Activated CD8-positive, alpha-beta memory T cell treated with anti-CD3 and anti-CD28 coated beads for 48 hours (primary cell): ENCODE measurements around the gene KRT17.
"Not testable (repeated sequence)": the region's sequence is repeated elsewhere in the genome, so short reads cannot be mapped to it uniquely, and the experiment has no call there.

Experiments
- DNase-seq, 3 experiments: peaks; one replicate each; pipeline ENCODE4 v3.0.0-alpha.2; 2020; ENCODE audit warnings: low read depth in 2 of 3, low spot score in 2 of 3

The KRT17 gene

GRCh38 chr17:41635121-41636097, 11.0 kb upstream of the KRT17 start:
- DNase-seq: no peak

DNA sequence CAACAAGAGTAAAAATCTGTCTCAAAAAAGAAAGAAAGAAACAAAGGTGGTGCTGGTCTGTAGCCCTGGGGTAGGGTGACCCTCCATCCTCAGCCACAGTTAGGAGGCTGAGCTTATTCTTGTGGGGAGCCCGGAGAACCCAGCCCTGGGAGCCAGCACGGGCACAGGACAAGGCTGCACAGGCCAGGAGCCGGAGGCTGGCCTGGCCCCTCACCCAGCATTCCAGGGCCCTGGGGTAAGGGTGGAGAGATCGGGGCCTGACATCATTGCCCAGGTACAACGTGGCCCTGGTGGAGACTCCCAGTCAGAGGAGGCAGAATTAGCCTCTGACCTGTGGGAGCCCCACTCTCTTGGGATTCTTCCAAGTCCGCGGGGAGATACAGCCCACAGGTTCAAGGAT, 10.3 kb upstream of the KRT17 start:
- no peak for DNase-seq

GRCh38 chr17:41633556-41634199, 9.3 kb upstream of the KRT17 start:
- DNase-seq: no peak

- DNase-seq: no peak
Observed at GRCh38 chr17:41632482-41633105, 8.2 kb upstream of the KRT17 start.

DNA sequence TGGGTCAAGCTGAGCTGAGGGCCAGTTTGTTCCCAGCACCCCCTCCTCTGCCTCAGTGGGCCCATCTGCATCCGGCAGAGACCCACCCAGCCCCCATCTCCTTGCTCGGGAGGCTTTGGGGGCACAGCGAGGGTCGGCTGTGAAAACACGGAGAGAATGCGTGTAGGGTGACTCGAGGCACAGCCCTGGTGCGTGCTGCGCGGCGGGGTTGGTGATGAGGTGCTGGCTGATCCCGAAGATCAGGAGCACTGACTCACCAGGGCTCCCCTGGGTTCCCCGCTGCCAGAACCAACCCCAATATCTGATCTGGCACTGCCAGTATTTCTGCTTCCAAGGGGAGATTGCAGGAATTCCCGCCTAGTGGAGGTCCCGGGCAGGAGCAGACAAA, 7.5 kb upstream of the KRT17 start:
- no peak for DNase-seq

- DNase-seq: no peak
Observed at GRCh38 chr17:41631025-41631897, 6.9 kb upstream of the KRT17 start.

GRCh38 chr17:41629826-41630670, 5.7 kb upstream of the KRT17 start:
- no peak for DNase-seq

GRCh38 chr17:41629316-41629715, 4.9 kb upstream of the KRT17 start:
- no peak for DNase-seq

DNA sequence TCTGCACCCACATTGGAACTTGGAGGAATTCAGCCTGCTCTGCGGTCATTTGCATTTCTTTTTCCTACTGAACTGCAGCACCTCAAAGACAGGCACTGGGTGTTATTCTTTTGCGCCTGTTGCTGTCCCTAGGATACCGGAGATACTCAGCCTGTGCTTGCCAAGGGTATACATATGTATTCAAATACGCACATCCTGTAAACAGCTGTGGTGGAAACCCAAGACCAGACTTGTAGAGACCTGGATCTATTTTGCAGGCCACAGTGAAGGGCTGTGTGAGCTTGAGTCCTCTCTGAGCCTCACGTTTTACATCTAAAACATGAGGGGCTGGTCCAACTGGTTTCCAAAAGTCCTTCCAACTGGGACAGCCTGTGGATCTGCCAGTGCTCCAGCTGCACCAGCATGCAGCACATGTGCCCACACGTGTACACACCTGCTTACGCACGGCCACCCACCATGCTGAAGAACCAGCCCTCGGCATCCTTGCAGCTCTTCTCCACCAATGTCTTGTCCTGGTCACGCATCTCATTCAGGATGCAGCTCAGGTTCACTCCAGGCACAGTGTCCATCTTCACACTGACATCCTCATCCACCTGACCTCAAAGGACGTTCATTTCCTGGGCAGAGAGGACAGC, 4.4 kb upstream of the KRT17 start:
- not testable (repeated sequence) for DNase-seq

DNA sequence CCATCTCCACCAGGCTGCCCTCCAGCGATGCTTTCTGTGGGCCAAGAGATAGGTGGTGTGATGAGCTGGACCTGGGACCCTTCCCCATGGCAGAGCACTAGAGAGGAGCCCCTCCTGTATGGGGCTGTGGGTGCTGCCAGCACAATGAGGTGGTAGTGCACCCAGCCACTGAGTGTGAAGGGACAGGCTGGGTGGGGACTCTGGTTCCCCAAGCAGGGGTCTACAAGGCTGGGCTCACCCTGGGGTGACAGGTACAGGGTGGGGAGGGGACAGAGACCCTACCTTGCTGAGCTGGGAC, 3.6 kb upstream of the KRT17 start:
- not testable (repeated sequence) for DNase-seq

- no peak for DNase-seq
Observed at GRCh38 chr17:41627316-41628072, 3.1 kb upstream of the KRT17 start.

DNA sequence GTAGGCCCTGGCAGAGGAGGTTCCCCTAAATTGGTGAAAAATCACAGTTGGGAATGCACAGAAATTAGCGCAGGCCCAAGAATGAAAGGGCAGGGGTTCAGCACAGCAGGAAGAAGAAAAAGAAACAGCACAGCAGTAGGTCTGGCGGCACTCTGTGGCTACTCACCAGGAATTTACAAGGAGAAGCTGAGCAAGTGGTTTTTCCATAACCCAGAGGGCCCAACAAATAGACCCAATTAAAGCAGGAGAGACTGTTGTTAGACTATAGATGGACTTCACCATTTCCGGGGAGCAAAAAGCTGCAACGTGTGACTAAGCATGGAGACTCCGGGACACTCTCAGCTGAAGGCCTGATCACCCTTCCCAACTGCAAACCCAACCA, 2.5 kb upstream of the KRT17 start:
- DNase-seq: not testable (repeated sequence)

- DNase-seq: not testable (repeated sequence)
Observed at GRCh38 chr17:41626028-41626913, 1.9 kb upstream of the KRT17 start.

GRCh38 chr17:41625602-41626001, 1.2 kb upstream of the KRT17 start:
- DNase-seq: no peak

GRCh38 chr17:41623184-41623861, 1.1 kb downstream of the KRT17 start:
- not testable (repeated sequence) for DNase-seq

GRCh38 chr17:41622340-41623183, 1.8 kb downstream of the KRT17 start:
- not testable (repeated sequence) for DNase-seq

DNA sequence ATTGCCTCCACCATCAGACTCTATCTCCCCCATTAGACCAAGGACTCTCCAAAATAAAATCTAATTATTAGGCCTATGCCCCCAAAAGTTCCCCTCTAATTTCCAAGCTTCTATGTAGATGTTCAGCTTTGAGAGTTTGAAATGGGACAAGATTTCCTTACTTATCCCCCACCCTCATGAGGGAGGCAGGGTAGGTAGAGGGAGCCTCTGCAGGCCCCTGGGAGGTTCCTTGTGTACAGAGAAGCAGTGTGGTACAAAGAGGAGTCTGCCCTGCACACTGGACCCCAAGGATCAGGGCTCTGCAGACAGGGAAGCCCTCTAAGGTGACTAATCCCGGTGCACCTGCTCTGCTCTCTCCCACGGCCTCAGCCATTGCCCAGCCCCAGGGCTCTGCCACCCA, 2.5 kb downstream of the KRT17 start:
- no peak for DNase-seq
